GM21381 (cell line): Measurements from ENCODE around the gene ZMPSTE24.
A peak's percentile ranks its signal among the peaks of the same experiment; 100 is the strongest.
"Not testable (repeated sequence)": the region's sequence is repeated elsewhere in the genome, so short reads cannot be mapped to it uniquely, and the experiment has no call there.

ENCODE experiments used
- ATAC-seq: cut with Tn5 transposase; IDR thresholded peaks from one replicate; pipeline ENCODE4 v1.9.1; 2021; ENCODE audit warnings: mild to moderate bottlenecking, moderate library complexity; ENCODE audit not compliant: unreplicated experiment

The ZMPSTE24 gene

GRCh38 chr1:40257688-40258444 is at the start of gene ZMPSTE24:
ZMPSTE24 (plus strand) TSS chr1:40258236; CDS start chr1:40258272, 36 bp downstream.
- ATAC-seq, result peak; percentile 89

GRCh38 chr1:40210511-40211204 is 47.4 kb upstream of the ZMPSTE24 start:
- ATAC-seq, result no peak

GRCh38 chr1:40218333-40218732 is 39.7 kb upstream of the ZMPSTE24 start:
- ATAC-seq, result no peak

- ATAC-seq, result not testable (repeated sequence)
Measured at GRCh38 chr1:40221471-40221905, 36.5 kb upstream of the ZMPSTE24 start.

GRCh38 chr1:40221977-40222772 is 35.9 kb upstream of the ZMPSTE24 start:
- ATAC-seq, result no peak

GRCh38 chr1:40224040-40224439 is 34.0 kb upstream of the ZMPSTE24 start:
- ATAC-seq, result no peak

GRCh38 chr1:40226192-40226591 is 31.8 kb upstream of the ZMPSTE24 start:
- ATAC-seq, result no peak

GRCh38 chr1:40232444-40232843 is 25.6 kb upstream of the ZMPSTE24 start:
- ATAC-seq, result peak; percentile 96

- ATAC-seq, result no peak
Measured at GRCh38 chr1:40239626-40240025, 18.4 kb upstream of the ZMPSTE24 start.

GRCh38 chr1:40240390-40240789 is 17.6 kb upstream of the ZMPSTE24 start:
- no peak for ATAC-seq

- peak; percentile 24 for ATAC-seq
Measured at GRCh38 chr1:40241362-40241761, 16.7 kb upstream of the ZMPSTE24 start.

- ATAC-seq, result no peak
Measured at GRCh38 chr1:40243351-40243750, 14.7 kb upstream of the ZMPSTE24 start.

- no peak for ATAC-seq
Measured at GRCh38 chr1:40244138-40244744, 13.8 kb upstream of the ZMPSTE24 start.

GRCh38 chr1:40245686-40246085 is 12.3 kb upstream of the ZMPSTE24 start:
- ATAC-seq, result no peak

GRCh38 chr1:40247655-40248054 is 10.4 kb upstream of the ZMPSTE24 start, which contains the start of gene TMCO2:
TMCO2 (plus strand) TSS chr1:40247937; CDS start chr1:40247994, 57 bp downstream.
- no peak for ATAC-seq

GRCh38 chr1:40248412-40248811 is 9.6 kb upstream of the ZMPSTE24 start:
- ATAC-seq, result no peak

- no peak for ATAC-seq
Measured at GRCh38 chr1:40251456-40251855, 6.6 kb upstream of the ZMPSTE24 start.

- ATAC-seq, result no peak
Measured at GRCh38 chr1:40252601-40253000, 5.4 kb upstream of the ZMPSTE24 start.

GRCh38 chr1:40255231-40255630 is 2.8 kb upstream of the ZMPSTE24 start:
- ATAC-seq, result no peak

GRCh38 chr1:40256401-40257084 is 1.5 kb upstream of the ZMPSTE24 start:
- ATAC-seq, result no peak
